ENCODE measurements around the gene GALNT15.

DNA sequence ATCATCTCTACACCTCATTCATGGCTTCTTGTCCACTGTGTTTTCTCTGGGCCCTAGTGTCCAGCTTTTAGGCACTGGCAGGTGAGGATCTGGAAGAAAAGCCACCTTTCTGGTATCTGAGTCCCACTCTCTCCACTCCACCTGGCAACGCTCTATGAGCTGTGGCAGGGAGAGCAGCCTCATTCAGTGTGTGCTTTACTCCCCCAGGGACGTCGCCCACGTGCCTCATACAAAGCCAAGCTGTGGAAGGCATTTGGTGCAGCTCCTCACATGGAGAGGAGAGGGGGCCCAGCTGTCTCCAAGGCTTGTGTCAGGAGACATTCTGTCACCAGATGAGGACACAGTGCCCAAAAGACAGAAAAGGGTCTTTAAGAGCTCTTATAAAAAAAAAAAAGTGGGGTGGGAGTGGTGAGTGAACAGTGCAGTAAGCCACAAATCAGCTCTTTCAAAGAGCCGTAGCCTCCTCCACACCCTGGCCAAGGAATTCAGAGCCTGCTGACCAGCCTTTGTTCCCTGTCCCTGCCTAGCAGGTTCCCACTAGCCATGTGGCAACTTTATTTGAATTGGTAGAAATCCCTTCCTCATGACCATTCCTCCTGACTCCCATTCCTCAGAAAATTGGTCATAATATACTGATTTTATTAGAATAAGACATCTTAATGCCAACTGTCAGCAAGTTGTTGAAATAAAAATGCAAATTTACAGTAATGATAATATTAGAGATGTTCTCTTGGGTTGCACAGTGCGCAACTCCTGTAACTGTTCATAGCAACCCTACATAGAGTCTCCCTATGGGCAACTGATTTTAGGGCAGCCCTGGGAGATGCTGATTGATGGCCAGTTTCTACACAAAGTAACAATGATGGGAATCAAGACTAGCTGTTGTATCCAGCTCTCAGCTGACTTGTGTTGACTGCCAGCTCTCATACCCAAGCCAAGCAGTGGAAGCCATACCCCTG is 29.5 kb downstream of the GALNT15 start:
- TF ChIP-seq, protein P1, sequence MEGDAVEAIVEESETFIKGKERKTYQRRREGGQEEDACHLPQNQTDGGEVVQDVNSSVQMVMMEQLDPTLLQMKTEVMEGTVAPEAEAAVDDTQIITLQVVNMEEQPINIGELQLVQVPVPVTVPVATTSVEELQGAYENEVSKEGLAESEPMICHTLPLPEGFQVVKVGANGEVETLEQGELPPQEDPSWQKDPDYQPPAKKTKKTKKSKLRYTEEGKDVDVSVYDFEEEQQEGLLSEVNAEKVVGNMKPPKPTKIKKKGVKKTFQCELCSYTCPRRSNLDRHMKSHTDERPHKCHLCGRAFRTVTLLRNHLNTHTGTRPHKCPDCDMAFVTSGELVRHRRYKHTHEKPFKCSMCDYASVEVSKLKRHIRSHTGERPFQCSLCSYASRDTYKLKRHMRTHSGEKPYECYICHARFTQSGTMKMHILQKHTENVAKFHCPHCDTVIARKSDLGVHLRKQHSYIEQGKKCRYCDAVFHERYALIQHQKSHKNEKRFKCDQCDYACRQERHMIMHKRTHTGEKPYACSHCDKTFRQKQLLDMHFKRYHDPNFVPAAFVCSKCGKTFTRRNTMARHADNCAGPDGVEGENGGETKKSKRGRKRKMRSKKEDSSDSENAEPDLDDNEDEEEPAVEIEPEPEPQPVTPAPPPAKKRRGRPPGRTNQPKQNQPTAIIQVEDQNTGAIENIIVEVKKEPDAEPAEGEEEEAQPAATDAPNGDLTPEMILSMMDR (conservative IDR thresholded peaks at IDR 0.05) = no peak
- TF ChIP-seq EZH2 (IDR thresholded peaks at IDR 0.05; ENCODE audit: low read depth) = no peak
